HepG2 (cell line): ENCODE measurements around the gene PATL1. TPM values are rescaled to one million over a fixed set of nuclear protein-coding genes. Genes with fewer than 3 reads are reported as not detected.

Experiments
- EEA1 ChIP-seq: sonication (generic); formaldehyde crosslinking; IDR thresholded peaks from 2 replicates; pipeline ENCODE4 v1.5.1; 2020; ENCODE audit warnings: mild to moderate bottlenecking, missing genetic modification reagents, borderline replicate concordance
- KIAA2018 ChIP-seq: sonication (generic); formaldehyde crosslinking; IDR thresholded peaks from 2 replicates; pipeline ENCODE4 v1.5.0; 2020; ENCODE audit warnings: mild to moderate bottlenecking, missing genetic modification reagents, borderline replicate concordance
- NFRKB ChIP-seq: fragments of 450-650 bp; IDR thresholded peaks from 2 replicates; pipeline ENCODE4 v1.6.1; 2017
- NFYB ChIP-seq: sonication (generic); formaldehyde crosslinking; IDR thresholded peaks from 2 replicates; pipeline ENCODE4 v1.4.0; 2020; ENCODE audit warnings: missing genetic modification reagents
- NR1H2 ChIP-seq: sonication (generic); formaldehyde crosslinking; IDR thresholded peaks from 2 replicates; pipeline ENCODE4 v1.8.1; 2022; ENCODE audit warnings: low read depth, missing genetic modification reagents, borderline replicate concordance
- ZKSCAN5 ChIP-seq: sonication (generic); formaldehyde crosslinking; IDR thresholded peaks from 2 replicates; pipeline ENCODE4 v1.5.1; 2020; ENCODE audit warnings: mild to moderate bottlenecking, missing genetic modification reagents
- ZNF34 ChIP-seq: sonication (generic); formaldehyde crosslinking; IDR thresholded peaks from 2 replicates; pipeline ENCODE4 v1.4.0; 2020; ENCODE audit warnings: mild to moderate bottlenecking, missing genetic modification reagents, borderline replicate concordance
- polyA plus RNA-seq, 8 experiments: library from polyadenylated mRNA; depleted of rRNA in 3 of 8; stranded (reverse) in 7 of 8; unstranded in 1 of 8; fragments of >200 nt; fragmentation: Illumina TruSeq in 4 of 8; extraction: Trizol in 4 of 8; gene quantifications; 2 replicates each; pipeline versions ENCODE4 v1.2.1 to v1.2.3, GENCODE V29; 2011 to 2016; ENCODE audit warnings: low read depth in 4 of 8, missing spikeins in 1 of 8, mixed read lengths in 1 of 8; ENCODE audit not compliant: insufficient read depth in 1 of 8
- total RNA-seq, 5 experiments: library from RNA; depleted of rRNA; stranded (reverse); fragments of >200 nt; fragmentation: Illumina TruSeq; extraction: Trizol; gene quantifications; 2 replicates each; pipeline ENCODE4 v1.2.3, GENCODE V29; 2016; ENCODE audit warnings: low read depth in 1 of 5

Gene PATL1
- total and polyA plus RNA-seq, 2 of the 13 experiments (the other 11 are each of a cell fraction or from before 2014, with no cell fraction given), result 12.9 to 26.8 TPM

- no peak for TF ChIP-seq KIAA2018 (CRISPR knock-in tag)
- TF ChIP-seq NFRKB, result no peak
- TF ChIP-seq EEA1 (CRISPR knock-in tag), result no peak
- no peak for TF ChIP-seq ZNF34 (CRISPR knock-in tag)
- no peak for TF ChIP-seq NR1H2 (CRISPR knock-in tag)
- no peak for TF ChIP-seq ZKSCAN5 (CRISPR knock-in tag)
- TF ChIP-seq NFYB (CRISPR knock-in tag), result no peak
Observed at GRCh38 chr11:59617876-59618275, 51.0 kb downstream of the PATL1 start (continued).
